Activated CD8-positive, alpha-beta memory T cell treated with anti-CD3 and anti-CD28 coated beads, Interleukin-2, amount 50 U/mL, for 1 hour (primary cell): ENCODE data around the gene GATC.
A peak's percentile ranks its signal among the peaks of the same experiment; 100 is the strongest.
"Not testable (repeated sequence)": the region's sequence is repeated elsewhere in the genome, so short reads cannot be mapped to it uniquely, and the experiment has no call there.

Experiments used
- DNase-seq: peaks from one replicate; pipeline ENCODE4 v3.0.0-alpha.2; 2020; ENCODE audit errors: extremely low read depth

The GATC gene

DNA sequence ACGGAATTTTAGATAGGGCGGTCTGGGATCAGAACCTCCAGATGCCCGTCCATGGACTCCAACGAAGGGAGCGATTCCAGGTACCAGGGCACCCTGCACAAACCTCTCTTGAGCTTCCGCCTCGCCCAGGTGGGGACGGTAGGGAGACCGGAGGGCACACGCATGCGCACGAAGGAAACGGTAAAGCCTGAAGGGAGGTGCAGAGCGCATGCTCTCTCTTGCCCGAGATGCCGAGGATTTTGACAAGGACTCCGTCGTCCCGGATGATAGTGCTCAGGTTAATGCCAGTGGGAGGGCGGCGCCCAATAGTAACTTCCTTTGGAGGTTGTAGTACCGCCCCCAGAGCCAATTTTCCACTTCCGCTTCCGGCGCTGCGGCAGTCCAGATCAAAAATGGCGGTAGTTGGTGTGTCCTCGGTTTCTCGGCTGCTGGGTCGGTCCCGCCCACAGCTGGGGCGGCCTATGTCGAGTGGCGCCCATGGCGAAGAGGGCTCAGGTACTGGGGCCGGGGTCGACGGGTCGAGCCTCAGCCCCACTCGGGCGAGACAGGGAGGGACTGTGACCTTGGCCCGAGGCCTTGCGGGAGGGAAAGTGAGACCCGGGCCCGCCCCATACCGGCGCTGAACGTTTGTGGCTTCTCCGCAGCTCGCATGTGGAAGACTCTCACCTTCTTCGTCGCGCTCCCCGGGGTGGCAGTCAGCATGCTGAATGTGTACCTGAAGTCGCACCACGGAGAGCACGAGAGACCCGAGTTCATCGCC lies 8.3 kb upstream of the GATC start, which contains the start of gene COX6A1:
Gene COX6A1, plus strand, starts transcription at position 379 of the 760 bp plus-strand sequence. Its CDS starts 14 bp downstream, at position 393.
- peak; percentile 96 for DNase-seq

DNA sequence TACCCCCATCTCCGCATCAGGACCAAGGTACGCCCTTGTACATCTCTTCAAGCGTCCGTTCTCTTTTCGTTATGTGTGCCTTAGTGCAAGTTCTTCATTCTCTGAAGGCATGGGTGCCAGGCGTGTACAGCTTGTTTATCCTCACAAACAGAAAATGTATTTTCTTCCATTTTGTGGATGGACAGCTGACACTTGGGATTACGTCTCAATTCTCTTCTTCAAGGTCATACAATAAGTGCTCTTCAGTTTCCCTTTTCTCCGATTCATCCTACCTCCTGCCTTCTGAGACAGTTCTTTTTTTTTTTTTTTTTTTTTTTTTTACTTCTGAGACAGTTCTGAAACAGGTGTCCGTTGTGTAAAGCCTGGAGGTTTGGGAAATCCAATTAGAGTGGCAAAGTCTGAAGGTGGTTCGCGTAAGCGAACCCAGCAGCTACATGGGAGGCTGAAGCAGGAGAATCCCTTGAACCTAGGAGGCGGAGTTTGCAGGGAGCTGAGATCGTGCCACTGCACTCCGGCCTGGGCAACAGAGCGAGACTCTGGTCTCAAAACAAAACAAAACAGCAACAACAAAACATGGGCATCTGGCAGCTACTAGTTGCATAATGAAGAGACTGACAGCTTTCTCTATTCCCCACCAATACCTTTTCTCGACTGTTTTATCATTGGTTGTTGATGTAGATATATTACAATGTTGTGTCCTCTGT lies 7.6 kb upstream of the GATC start:
- no peak for DNase-seq

DNA sequence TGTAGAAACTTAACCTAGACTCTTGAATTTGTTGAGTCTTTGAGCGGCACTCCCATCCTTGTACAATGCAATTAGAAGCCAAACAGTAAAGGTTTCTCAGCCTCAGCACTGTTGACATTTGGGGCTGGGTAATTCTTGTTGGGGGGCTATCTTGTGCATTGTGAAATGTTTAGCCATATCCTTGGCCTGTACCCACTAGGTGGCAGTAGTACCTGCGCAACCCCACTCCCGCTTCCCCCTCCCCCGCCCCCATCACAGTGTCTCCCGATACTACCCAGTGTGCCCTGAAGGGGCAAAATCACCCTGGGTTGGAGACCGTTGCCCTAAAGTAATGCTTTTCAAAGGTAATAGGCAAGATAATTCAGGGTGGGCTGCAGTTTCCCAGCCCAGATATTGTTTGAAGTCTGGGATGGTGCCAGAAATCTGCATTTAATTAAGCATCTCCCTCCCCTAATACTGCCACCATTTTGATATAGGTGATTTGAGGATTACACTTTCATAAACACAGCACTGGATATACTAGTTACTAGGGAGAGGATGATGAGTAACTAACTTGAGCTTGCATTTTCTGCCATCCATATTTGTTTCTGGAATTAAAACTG lies 6.5 kb upstream of the GATC start:
- peak; percentile 51 for DNase-seq

DNA sequence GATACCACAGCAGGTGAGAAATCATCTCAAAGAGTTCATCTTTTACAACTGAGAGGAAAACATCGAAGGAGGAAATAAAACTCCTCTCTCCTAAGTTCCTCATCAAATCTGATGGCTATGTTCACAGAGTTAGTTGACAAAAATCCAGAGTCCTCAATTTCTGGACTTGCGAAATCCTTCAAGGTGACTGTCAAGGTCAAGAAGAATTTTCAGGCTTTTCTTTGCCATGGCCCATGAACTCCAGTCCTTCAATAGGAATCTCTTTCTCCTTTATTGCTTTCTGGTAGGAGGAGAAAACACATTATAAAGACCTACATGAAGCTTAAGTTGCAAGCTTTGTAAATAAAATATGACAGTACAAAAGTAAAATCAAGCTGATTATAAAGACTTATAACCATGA lies 1.6 kb upstream of the GATC start:
- DNase-seq = no peak

DNA sequence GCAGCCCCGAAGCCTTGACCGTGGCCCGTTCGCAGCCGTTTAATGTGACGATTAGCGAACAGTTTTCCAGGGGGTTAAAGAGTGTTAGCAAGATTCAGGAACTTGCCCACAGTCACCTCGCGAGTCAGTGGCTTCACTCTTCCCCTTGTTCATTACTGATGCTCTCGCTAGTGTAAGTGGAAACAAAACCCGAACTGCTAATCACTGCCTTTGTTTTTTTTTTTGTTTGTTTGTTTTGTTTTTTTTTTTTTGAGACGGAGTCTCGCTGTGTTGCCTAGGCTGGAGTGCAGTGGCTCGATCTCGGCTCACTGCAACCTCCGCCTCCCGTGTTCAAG lies 567 bp downstream of the GATC start:
- not testable (repeated sequence) for DNase-seq

DNA sequence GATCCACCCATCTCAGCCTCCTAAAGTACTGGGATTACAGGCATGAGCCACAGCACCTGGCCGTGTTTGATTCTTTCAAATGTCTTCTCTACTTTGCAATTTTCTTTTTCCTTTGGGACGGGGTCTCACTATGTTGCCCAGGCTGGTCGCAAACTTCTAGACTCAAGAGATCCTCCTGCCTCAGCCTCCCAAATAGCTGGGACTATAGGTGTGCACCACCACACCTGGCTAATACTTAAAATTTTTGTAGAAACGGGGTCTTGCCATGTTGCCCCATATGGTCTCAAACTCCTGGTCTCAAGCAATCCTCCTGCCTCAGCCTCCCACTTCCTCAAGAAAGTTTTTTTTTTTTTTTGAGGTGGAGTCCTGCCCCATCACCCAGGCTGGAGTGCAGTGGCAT lies 1.7 kb downstream of the GATC start:
- no peak for DNase-seq

DNA sequence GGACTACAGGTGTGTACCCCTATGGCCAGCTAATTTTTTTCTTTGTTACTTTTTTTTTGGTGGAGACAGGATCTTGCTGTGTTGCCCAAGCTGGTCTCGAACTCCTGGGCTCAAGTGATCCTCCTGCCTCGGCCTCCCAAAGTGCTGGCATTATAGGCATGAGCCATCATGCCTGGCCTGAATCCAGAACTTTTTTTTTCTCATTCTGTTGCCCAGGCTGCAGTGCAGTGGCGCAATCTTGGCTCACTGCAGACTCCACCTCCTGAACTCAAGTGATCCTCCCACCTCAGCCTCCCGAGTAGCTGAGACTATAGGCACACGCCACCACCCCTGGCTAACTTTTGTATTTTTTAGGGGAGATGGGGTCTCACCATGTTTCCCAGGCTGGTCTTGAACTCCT lies 6.3 kb downstream of the GATC start:
- DNase-seq = not testable (repeated sequence)

DNA sequence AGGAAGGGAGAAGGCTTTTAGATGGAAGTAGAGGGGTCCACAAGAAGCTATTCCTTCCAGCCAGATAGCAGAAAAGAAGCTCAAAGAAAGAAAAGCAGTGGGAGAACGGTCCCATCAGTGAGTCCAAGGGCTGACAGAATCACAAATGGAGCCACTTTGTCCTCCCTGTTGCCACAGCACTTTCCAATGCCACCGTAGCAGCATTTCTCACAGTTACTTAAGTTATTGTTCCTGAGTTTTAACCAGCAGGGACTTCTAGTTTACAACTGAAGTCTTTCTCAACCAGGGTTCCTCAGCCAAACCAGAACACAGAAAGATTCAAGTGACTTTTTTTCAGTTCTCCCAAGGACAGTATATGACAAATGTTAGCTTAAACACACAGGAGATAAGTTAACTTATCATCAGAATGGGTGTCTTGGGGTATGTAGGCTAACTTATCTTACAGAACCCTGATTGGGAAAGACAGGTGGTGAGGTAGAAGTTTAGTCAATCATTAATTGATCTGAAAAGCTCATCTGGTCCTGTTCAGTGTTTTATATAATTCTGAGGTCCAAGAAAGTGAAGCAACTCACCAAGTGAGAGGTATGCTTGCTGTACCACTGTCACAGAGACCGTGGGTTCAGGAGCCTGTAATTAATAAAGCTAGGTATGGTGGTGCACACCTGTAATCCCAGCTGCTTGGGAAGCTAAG lies 7.0 kb downstream of the GATC start:
- no peak for DNase-seq

DNA sequence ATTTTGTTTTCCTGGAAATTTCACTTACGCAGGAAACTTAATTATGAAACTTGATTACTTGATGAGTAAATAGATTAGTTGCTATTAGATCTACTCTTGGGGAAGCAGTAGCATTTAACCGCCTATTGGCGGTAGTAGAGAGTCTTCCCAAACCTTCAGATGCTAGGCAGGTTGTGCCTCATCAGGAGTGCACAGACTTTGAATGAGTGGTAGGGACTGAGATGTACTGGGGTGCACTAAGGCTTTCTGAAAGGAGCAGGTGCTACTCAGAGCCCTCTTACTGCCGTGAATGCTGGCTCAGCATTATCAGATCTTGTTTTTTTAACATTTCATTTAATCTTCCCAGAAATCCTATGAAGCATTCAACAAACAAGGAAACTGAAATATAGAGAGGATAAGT lies 7.7 kb downstream of the GATC start:
- no peak for DNase-seq

DNA sequence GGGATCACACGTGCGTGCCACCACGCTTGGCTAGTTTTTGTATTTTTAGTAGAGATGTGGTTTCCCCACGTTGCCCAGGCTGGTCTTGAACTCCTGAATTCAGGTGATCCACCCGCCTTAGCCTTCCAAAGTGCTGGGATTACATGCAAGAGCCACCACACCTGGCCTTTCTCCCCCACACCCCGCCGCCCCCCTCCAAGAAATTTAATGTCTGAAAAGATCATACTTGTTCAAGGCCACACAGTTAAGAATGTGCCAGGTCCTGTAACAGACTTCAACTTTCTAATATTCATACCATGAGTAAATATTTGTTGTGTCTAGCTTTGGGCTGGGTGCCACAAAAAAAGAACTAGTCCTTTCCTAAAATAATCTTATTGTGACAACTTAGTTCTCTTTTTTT lies 9.1 kb downstream of the GATC start:
- DNase-seq = no peak

DNA sequence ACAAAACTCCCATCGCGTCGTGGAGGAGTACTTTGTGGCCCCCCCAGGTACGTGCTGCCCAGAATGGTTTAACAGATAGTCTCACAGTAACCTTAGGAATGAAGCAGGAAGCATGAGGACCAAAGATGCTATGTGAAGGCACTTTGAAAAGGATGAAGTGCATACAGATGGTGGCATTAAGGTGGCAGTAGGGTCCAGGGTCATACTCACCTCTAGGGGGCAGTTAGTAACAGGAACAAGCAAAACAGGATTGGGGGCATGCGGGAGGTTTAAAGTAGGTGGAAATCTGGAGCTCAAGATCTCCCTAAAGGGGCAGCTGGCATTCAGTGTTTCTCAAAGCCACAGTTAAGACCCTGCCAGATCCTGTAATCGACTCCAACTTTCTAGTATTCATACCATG lies 10.9 kb downstream of the GATC start:
- DNase-seq = no peak

DNA sequence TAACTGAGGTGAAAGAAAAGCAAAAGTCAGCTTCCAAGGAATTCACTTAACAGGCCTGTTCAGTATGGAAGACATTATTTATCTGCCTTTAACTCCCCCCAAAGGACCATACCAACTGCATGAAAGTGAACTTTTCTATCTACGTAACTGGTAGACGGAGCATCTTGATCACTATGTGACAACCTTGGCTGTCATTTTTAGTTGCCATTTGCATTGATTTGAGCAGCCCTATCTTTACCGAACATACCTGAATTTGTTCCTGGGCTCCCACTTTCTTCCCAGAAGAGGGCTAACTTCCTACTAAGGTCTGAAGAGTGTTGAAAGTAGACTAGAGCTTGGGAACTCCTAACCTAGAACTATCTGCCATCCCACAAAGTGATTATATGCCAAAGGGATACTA lies 13.9 kb downstream of the GATC start:
- DNase-seq = no peak

DNA sequence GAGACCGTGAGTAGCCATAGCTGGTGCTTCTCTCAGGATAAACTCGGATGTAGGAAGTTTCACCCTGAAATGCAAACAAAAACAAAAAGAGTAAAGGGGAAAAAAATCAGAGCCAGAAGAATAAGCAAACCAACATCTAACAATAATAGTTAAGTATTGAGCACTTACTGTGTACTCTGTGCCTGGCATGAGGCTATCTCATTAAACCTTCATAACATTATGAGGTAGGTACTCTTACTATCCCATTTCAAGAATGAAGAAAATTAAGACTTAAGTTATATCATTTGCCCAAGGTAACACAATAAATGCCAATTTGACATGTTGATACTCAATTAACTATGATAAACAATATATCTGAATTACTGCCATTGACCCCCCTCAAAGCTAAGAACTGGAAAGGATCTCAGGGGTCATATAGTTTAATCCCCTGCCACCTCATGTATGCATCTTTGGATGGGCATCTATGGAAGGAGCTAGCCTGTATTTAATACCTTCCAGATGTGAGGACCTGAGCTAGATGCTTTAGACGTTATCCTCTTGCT lies 15.9 kb downstream of the GATC start:
- no peak for DNase-seq

DNA sequence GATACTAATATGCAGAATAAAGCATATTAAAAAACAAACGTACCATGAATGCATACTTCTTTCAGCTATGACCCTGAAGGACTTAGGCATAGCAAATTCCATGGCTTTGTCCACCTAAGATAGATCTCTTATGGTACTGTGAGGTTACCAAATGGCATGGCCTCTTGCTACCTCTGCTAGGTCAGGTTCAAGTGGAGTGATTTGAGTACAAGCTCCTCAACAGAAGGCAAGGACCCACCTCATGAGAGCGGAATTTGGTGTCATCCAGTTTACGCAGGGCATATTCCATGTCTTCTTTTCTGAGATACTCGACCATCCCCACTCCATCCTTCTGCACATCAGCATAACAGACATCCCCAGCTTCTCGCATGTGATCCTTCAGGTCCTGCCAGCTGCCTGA lies 17.5 kb downstream of the GATC start:
- DNase-seq = no peak

DNA sequence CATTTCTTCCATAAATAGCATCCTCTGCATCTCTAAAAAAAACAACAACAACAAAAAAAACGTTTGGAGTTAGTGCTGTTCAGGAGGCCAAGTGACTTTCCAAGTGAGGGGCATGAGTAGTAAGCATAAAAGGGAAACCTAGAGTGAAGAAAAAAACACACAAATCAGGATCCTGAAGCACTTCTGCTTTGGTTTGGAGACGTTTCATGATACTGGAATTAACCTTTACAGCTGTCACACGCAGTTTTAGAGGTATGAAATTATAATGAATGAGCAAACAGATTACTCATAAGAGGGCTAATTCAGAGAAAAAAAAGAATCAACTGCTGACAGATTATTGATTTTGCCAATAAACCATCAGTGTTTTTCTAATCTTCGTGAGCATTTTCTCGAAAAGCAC lies 19.5 kb downstream of the GATC start:
- DNase-seq = no peak

DNA sequence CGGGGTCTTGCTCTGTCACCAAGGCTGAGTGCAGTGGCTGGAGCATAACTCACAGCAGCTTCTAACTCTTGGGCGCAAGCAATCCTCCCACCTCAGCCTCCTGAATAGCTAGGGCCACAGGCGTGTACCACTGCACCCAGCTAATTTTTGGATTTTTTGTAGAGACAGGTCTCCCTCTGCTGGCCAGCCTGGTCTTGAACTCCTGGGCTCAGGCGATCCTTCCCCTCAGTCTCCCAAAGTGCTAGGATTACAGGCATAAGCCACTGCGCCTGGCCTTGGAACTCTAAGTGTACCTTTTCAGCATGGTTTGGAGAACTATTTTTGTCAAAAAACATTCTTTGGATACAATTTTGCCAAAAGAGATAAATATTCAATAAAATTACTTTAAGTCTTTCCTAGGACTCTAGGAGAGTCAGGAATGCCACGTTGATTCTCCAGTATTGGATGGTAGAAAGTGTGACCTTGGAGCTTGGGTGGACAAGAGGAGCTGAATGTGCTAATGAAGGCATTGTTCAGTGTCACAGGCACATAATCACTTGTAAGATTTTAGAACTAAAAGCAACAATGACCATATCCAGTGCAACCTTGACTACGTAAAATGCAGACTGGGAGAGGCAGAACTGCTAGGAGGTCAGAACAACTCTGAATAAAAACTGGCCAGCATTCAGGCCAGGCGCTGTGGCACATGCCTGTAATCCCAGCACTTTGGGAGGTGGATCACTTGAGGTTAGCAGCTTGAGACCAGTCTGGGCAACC lies 20.5 kb downstream of the GATC start:
- no peak for DNase-seq

DNA sequence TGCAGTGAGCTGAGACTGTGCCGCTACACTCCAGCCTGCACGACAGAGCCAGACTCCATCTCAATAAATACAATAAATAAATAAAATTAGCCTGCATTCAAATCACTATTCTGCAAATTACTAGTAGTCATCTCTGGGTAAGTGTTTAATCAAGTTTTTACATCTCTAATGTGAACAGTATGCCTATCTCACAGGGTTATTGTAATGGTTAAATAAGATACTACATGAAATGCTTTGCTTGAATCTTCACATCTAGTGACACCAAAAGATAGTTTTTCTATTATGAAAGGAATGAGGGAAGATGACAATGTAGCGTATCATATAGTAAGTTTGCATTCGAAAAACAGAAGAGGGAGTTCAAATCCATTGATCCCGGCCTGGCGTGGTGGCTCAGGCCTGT lies 21.2 kb downstream of the GATC start:
- DNase-seq = no peak

DNA sequence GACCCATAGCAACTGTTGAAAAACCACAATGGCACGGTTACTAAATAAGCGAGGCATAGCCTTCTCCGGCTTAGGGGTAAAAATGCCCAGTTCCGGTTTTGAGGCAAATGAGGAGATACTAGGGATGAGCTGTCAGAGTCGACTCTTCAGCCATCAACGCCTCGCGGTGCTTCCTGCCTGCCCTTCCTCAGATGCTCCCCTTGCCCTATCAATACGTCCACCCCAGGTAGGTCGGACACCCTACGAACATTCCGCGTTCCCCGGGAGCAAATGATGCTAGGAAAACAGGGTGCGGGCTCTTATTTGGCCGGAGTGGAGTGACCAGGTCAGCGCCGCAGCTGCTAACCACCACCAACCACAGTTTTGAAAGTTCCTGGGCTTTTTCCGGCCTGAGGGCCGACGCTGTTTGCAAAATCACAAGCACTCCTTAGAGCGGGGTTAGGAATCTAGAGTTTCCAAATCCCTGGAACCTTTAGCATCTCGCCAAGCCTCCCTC lies 22.1 kb downstream of the GATC start:
- DNase-seq = no peak

DNA sequence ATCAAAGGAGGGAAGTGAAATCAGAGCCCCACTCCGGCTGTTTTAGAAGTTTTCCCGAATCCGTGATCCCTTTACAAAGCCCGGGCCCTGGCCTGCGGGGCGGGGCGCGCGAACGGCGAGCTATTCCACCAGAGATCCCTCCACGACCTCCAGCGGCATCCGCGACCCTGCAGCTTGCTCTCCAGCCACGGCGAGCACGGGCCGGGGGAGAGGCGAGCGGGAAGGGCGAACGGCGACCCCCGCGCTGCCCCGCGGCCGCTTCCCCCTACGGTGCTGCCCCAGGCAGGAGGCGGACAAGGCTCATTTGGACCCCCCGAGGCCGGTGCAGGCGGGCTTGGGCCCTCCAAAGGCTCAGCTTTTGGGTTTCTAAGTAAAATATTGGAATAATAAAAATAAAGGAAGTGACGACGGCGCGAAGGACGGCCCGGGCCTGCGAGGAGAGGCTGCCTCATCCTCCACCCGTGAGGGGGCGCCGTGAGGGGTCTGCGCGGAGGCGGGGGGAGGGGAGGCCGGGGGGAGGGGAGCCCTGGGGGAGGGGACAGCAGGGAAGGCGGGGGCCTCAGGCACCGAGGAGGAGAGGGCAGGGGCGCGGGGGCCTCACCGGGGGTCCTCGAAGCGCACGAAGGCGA lies 22.7 kb downstream of the GATC start:
- no peak for DNase-seq

DNA sequence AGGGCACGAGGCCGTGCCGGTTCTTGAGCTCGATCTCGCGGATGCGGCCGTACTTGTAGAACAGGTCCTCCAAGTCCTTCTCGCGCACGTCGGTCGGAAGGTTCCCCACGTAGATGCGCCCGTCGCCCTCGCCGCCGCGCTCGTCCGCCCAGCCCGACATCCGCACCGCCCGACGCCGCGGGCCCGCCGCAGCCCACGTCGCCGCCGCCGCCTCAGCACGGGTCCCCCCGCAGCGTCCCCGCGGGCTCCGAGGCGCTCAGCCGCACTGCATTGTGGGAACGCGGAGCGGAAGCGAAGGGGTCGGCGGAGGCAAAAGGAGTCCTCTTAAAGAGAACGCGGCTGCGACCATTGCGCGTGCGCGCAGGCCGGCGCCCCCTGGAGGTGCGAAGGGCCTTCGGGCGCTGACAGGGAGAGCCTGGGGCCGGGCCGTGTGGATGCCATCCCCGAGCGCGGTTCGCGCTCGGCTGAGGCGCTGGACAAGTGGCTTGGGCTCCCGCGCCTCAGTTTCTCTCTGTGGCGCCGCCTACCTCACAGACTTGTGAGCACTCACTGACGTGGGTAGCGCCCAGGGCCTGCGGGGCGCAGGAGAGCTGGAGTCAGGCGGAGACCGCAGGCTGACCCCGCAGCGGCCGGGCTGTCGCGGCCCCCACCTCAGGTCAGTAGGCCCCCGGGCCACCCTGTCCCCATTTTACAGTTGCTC lies 23.4 kb downstream of the GATC start, which contains the start of gene SRSF9:
Gene SRSF9, minus strand, starts transcription at position 299 of the 700 bp plus-strand sequence. Its CDS starts 139 bp downstream, at position 160.
- peak; percentile 82 for DNase-seq
